NCI-H146 treated with DMSO at 0.1 percent for 48 hours (cell line): ENCODE measurements around the gene RBM19.

ENCODE experiments used
- DNase-seq: peaks from one replicate; lab custom pipeline; 2025; ENCODE audit not compliant: unreplicated experiment; lab: John Stamatoyannopoulos, UW

Gene RBM19

DNA sequence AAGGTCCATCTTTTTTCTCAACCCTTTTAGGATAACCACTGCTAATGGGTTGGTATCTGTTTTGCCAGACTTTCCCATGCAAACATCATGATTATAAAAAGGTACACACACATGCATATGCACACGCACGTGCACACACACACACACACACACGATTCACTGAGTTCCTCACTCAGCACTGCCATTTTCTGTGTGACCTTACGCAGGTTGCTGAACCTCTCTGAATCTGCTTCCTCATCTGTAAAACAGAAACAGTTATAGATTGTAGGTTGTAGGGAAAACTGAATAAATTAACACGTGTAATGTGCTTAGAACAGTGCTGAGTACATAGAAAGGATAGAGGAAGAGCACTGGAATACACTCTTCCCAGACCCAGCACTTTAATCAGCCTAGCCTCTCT, 182.3 kb downstream of the RBM19 start:
- DNase-seq: no peak

DNA sequence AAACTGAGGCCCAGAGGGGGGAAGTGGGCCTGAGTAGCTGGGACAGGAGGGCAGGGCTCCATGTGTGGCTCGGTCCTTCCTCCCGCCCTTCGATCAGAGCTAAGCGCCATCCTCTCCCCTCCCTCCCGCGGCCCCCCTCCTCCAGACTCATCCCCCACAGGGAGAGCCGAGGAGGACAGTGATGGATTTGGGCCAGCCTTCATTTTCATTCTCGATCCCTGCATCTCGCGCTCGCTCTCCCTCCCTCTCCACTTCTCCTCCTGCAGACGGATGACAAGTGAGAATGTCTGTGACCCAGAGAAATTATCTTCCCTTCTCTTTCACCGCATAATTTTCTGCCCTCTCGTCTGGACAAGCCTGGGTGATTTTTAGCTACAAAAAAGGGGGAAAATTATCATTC, 183.3 kb downstream of the RBM19 start:
- no peak for DNase-seq

DNA sequence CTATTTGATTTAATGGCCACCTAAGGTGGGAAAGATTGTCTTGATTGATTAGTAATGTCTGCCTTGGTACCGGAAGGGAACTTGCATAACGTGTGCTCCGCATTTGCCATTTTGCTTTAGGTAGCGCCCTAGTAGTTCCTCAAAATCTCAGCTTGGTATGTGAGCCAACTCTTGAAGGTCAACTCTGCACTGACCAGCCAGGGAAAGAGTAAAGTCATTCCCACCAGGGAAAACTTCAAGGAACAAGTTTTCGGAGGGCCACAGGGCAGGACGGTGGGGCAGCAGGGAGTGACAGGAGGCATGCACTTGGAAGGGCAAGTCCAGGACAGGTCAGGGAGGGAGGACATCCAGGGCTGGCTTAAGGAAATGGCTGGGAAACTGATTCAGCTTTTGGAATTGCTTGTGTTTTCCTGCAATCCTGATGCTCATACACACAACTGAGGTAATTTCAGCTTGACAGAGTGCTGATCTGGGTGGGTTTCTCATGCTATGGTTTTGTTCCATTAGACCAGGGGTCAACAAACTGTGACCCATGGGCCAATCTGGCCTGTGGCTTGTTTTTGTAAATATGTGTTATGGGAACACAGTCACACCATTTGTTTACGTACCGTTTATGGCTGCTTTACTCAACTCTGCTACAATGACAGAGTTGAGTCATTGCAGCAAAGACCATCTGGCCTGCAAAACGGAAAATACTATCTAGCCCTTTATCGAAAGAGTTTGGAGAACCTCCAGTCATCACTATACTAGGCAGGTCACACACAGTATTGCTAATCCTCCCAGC, 184.5 kb downstream of the RBM19 start:
- no peak for DNase-seq

DNA sequence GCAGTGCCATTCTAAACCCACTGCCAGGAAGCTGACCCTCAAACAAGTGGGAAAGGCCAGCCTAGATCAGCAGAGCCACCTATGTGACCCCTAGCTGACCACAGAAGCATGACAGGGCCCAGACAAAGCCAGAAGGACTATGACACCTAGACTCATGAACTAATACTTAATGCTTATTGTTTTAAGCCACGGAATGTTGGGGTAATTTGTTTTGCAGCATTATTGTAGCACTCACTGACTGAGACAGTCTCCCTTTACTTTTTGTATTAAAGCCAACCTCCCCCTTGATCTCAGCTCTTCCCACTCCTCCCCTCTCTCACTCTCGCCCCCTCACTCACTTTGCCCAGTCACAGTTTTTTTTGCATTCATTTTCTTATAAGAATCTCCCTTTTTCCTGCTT, 186.4 kb downstream of the RBM19 start:
- no peak for DNase-seq

DNA sequence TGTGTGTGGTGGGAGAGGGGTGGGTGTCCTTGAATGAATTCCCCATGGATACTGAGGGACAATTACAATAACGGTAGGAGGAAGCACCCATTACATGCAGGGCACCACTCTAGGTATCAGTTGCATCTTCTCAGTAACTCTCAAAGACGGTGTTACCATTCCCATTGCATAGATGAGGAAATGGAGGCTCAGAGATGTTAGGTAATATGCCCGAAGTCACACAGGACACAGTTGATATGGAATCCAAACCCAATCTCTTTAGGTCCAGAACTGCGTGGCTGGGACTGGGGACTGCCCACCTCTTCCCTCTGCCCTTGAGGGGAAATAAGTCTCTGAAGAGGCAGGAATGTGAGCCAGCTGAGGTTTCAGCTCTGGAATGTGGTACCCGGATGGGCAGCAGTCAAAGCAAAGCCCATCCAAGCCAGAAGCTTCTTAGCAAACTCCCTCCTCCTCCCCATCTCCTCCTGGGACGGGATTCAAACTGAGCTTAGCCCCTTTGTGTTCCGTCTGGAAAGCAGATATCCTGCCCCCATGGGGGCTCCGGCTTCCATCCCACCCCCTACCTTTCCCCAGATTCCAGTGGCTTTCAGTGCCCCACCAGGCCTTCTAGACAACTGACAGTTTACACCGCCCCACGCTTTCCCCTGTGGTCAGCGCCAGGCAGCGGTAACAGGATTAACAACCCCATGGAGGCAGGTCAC, 187.5 kb downstream of the RBM19 start:
- DNase-seq: no peak

DNA sequence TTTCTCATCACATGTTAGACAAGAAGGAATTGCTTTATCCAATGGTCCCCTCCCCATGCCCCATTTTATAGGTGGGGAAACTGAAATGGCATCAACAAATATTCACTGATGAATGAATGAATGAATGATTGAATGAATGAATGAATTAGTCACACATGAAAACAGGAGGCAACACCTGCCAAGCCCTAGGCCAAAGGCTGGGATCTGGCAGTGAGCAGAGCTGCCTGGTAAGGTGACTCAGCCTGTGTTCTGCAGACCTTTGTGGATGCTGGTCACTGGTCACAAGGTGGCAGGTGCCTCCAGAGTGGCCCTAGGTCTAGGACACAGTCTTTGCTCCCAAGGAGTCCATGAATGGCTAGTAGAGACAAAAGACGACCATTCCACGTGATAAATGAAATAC, 188.4 kb downstream of the RBM19 start:
- no peak for DNase-seq

DNA sequence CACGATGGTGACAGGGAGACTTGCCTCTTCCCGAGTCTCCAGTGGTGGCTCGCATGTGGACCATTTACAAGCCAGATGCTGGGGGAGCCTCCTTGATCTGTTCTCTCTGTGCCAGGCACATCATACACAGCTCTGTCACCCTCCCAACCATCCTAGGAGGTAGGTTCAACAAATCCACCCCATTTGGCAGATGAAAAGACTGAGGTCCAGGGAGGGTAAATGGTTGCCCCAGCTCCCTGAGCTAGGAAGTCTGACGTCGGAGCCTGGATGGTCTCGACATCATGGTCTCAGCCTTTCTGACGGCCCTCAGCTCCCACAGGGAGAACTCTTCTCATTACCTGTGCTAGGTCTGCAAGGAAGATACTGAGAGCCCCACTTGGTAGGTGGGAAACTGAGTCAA, 189.6 kb downstream of the RBM19 start:
- DNase-seq: no peak

DNA sequence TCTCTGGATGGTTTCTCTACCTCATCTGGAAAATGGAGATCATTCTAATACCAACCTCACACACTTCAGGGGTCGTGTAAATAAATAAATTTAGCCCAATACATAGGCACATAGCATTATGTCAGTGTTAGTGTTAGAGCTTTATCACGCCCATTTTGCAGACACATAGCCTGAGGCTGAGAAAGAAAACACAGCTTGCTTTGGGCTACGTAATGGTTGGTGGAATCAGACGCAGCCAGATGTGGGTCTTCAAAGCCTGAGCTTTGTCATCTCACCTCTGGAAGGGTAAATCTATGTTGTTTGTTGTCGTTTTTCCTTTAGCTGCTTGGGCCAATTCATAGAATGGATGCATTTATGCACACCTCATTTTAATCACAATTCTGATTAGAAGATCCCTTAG, 191.6 kb downstream of the RBM19 start:
- DNase-seq: no peak

DNA sequence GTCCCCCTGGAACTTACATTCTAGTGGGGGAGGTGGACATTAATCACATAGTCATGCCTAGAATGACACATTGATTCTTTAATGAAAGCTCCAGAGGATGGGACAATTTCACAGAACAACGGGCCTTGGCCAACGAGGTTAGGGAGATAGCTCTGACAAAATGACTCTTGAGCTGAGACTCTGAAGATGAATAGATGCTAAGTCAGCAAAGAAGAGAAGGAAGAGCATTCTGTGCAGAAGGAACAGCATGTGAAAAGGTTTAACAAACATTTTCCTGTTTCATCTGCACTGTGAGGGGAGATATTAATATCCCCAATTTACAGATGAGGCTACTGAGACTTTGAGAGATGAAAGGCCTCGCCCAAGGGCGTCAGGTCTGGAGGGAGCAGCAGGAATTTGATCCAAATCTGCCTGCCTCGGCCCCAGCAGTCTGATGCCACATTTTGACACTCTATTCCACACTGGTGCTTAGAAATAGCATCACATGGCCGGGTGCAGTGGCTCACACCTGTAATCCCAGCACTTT, 193.6 kb downstream of the RBM19 start:
- no peak for DNase-seq

DNA sequence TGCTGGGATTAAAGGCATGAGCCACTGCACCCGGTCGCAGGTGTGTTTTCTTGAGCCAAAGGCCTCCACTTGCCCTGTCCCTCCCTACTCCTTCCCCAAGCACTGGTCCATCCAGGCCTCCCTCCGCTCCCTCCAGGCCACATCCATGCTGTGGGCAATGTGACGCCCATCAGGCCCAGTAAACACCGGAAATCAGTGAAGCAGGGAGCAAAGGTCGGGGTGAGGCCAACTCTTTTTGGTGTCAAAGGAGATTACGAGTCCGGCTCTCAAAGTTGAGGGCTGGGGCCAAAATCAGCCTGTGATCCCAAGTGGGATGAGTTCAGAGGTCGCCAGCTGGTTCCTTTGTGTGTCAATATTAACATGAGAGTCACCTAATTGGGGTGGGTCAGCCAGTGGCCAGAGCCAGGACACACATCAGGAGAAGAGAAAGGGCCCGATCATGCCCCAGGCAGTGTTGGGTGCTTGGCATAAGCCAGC, 195.7 kb downstream of the RBM19 start:
- DNase-seq: no peak

DNA sequence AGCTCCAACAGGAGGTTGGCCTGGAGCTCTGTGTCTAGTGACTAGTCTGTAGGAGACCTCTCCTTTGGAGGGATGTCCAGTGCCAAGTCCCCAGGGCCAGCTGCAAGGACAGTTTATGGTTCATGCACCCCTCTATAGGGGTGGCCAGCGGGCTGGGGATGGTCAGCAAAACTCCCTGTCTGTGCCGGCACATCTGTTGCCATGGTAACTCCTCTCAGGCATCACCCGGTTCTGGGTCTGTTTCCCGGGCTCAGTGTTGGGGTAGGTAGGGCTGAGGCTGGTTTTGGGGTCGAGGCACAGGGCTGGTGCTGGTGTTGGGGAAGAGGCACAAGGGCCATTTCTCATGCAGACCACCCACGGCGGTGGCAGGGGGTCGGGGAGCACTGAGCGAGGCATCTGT, 196.8 kb downstream of the RBM19 start:
- no peak for DNase-seq

DNA sequence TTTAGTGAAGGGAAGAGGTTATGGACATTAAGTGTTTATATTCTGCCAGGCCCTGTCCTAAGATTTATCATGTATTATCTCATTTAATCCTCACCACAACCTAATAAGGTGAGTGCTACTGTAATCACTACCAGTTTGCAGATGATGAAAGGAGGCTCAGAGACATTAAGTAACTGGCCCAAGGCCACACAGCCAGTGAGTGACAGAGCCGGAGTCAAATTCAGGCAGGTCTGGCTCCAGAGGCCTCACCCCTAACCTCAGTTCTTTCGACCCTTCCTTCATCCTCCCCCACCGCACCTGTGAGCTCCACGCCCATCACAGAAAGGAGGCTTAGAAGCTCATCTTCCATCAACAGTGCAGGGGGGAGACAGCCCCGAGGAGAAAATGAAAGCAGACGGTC, 197.3 kb downstream of the RBM19 start:
- no peak for DNase-seq

DNA sequence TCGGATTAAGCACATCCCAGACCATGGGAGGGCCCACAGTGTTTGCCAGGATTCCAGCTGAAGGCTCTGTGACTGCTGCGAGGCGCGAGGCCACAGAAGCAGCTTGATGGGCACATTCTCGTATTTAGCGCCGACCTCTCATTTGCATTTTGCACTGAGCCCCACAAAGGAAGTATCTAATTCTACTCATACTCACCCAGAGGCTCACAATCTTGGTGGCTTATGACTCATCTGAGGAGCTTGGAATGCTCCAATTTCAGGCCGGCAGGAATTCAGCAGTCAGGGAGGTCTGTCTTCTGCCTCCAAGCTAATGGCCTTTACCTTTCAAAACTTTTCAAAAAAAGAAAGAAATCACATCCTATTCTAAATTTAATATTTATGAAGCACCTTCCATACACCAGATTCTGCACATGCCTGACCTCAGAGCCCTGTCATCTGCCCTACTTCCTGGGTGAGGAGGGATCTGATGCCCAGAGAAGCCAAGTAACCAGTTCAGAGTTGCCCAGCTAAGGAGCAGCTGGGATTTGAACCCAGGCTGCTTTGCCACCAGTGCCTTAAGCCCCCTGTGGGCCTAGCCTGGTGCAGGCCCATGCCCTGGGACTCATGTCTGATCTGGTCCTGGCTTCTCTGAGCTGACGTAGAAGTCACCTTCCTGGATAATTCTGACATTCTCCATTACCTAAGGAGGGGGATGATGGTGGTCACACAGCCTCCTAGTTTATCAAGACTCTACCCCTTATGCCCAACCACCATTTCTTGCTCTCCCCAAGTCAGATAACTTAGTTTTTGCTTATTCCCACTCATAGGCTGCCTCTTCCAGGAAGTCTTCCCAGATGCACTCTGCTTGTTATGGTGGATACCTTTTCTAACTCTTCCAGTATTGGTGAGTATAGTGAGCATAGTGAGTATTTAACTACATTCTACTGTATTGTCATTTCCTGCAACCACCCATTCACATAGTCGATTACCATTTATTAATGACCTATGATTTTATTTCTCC, 198.9 kb downstream of the RBM19 start:
- DNase-seq: no peak
